GM21619 (cell line): ENCODE measurements around the gene GALNT9.

ENCODE experiments used
- ATAC-seq: cut with Tn5 transposase; IDR thresholded peaks from one replicate; pipeline ENCODE4 v1.9.1; 2021; ENCODE audit not compliant: unreplicated experiment

Gene GALNT9

DNA sequence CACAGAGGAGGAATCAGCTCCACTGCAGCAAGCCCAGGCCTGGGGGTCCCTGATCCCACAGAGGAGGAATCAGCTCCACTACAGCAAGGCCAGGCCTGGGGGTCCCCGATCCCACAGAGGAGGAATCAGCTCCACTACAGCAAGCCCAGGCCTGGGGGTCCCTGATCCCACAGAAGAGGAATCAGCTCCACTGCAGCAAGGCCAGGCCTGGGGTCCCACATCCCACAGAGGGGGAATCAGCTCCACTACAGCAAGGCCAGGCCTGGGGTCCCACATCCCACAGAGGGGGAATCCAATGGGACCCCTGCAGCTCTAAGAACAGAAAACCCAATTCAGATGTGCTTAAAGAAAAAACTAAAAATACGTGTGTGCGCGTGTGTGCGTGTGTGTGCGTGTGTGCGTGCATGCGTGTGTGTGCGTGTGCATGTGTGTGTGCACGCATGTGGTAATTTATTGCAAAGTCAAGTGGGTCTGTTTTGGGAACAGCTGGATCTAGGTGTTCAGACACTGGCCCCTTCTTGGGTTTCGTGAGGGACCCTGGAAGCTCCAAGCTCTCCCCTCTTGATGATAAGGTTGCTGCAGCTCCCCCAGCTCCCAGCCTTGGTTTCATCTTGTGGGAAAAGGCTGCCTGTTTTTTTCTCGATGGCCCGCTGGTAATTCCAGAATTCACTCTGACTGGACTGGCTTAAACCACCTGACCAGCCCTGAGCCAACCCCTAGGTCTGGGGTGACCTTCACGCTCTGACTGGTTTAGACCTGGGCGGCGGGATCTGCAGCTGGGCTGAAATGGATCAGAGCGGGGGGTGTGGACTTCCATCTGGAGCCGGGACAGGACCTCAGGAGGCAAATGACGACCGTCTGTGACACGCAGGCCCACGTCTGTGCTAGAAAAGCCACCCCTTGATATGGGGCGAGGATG, 47.1 kb downstream of the GALNT9 start:
- no peak for ATAC-seq

DNA sequence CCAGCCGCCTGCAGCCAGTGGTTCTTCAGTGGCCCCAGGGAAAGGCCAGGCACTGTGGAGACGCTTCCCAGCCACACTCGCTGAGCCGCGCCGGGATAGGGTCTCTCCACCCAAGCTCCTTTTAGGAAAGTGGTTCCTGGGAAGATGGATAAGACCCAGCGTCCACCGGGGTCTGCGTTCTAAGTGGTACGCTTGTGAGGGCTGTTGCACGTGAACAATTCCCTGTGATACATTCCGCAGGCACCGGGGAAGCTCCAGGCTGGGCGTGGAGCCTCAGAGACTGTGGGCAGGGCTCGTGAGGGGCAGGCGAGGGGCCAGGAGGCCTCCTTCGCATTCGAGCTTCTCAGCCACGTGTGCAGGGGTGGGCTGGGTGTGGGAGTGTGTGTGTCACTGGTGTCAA, 48.4 kb downstream of the GALNT9 start:
- ATAC-seq = no peak

DNA sequence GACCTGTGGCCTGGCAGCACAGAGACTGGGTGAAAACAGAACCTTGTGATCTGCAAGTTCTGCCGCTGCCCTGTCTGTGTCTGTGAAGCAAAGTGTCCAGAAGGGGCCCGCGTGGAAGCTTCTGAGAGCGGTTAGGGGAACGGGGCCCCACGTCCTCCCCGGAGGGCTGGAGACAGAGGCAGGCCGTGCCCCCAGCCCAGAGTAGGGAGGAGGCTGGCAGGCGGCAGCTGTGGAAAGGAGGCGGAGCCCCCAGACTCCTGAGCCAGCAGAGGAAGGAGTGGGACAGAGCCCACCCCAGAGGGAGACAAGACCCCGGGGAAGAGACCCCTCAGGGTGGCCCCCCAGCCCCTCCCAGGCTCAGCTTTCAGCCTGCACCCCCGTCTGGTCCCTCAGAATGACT, 49.0 kb downstream of the GALNT9 start:
- no peak for ATAC-seq

DNA sequence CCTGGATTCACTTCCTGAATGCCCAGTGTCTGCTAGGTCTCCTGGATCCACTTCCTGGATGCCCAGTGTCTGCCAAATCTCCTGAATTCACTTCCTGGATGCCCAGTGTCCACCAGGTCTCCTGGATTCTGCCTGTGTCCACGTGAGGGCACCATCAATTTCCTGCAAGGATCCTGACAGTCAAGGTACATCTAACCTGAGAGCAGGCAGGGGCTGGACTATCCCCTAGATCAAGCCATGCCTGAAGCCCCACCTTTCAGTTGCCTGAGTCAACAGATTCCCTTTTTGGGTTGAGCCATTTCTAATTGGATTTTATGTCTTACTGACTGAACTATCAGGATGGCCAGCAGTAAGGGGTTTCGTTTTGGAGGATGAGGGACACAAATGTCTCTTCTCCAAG, 49.5 kb downstream of the GALNT9 start:
- no peak for ATAC-seq

DNA sequence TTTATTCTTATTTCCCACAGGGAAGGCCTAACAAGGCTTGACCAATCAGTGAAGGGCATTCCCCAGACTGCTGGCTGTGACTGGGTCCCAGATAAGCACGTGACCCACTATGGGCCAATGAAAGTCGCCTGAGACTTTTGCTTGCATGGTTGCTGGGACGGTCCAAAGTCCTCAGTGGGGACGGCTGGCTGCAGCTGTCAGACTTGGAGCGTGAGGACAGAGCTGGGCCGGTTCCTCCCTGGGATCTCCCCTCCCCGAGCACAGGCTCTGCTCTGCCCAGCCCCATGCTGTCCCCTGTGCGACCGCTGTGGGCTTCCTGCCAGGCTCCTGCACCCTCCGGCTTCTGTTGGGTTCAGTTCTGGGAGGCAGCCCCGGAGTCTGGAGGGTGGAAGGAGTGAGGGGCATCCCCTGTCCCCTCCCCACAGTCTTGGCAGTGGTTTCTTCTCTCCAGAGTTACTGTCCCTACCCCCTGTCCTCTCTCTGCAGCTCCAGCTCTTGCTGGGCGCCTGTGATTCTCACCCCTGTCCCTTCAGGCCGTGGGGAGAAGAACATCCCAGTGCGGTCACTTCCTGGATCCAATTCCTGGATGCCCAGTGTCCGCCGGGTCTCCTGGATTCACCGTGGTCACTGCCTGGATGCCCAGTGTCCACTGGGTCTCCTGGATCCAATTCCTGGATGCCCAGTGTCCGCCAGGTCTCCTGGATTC, 50.1 kb downstream of the GALNT9 start:
- no peak for ATAC-seq

DNA sequence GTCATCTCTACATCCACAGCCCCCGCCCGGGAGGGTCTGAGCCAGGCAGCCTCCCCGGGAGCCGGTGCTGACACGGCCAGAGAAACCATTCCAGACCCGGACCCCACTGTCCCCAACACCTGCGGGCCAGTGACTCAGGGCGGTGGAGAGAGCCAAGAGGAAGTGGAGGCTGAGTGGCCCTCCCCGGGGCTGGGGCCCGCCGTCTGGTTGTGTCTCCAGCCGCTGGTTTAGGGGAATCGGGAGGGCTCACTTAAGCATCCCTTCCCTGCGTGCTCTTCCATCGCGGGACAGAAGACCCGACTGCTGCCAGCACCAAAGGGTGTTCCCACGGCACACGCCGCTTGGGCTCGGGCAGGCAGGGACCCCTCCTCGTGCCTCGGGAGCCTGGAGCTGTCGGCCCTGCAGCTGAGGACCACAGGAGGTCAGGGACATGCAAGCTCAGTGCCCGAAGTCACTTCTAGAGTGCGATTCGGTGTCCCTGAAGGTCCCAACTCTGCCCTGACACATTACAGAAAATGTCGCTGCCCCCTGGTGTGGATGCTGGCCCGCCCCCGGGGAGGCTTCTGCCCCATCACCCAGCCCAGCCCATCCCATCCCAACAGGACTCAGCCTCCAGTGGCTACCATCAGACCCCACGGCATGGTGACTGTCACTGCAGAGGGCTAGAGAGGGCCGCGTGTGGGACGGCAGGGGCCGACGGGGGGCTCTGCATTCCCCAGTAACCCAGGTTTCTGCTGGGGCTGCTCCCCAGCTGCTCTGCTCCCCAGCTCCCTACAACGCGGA, 50.8 kb downstream of the GALNT9 start:
- ATAC-seq = no peak

DNA sequence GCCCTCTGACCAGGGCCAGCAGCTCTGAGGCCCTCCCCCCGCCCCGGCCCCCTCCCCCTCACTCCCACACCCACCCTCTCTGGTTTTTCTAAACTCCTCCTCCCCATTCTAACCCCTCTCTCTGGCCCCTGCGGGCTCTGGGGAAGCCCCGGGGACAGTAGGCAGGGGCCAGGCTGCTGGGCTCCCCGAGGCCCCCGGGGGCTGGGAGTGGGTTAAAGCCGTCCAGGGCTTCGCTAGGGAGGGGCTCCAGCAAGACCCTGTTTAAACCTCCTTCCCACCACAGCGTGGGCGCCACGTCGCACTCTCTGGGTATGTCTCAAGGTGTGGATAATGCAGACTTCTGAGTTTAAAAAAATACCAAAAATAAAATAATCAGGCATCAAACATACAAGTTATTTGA, 51.4 kb downstream of the GALNT9 start:
- ATAC-seq = no peak

DNA sequence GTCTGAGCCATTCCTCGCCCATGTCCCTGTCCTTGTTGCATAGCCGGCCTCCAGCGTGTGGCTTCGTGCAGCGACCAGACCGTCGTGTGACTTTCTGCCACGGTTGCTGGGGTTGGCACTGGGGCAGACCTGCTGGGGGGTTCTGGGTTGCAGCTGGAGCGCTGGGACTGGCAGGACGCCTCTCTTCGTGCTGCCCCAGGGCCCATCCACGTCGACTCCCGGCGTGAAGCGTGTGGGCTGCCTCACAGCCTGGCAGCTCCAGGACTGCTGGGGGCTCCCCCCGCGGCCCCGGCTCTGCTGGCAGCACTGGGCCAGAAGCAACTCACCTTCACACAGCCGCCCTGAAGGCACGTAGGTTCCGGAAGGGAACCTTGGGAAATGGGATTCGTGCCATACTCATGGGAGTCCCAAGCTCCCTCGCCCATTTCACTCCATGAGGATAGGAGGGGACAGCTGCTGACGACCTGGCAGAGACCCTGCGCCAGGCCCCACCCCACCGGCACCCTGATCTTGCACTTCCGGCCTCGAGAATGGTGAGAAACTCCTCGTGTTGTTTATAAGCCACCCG, 51.9 kb downstream of the GALNT9 start:
- no peak for ATAC-seq

DNA sequence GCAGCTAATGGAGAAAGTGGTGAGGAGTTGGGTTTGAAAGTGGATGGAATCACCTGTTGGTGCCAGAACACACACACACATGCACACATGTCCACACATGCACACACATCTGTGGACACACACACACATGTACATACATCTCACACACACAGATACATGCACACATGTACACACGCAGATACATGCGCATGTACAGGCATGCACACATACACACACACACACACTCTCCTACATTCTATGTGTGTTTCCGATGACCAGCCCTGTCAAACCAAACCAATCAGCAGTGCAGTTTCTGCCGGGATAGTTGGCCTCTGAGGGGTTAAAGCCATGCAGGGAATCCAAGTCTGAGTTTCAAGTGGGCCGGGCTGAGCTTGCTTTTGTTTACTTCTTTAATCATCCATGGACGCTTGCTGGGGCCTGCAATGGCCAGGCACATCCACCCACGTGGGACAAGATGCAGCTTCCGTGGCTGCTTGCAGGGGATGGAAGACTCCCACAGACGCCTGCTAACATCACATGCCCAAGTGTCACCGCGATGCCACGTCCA, 52.5 kb downstream of the GALNT9 start:
- no peak for ATAC-seq

DNA sequence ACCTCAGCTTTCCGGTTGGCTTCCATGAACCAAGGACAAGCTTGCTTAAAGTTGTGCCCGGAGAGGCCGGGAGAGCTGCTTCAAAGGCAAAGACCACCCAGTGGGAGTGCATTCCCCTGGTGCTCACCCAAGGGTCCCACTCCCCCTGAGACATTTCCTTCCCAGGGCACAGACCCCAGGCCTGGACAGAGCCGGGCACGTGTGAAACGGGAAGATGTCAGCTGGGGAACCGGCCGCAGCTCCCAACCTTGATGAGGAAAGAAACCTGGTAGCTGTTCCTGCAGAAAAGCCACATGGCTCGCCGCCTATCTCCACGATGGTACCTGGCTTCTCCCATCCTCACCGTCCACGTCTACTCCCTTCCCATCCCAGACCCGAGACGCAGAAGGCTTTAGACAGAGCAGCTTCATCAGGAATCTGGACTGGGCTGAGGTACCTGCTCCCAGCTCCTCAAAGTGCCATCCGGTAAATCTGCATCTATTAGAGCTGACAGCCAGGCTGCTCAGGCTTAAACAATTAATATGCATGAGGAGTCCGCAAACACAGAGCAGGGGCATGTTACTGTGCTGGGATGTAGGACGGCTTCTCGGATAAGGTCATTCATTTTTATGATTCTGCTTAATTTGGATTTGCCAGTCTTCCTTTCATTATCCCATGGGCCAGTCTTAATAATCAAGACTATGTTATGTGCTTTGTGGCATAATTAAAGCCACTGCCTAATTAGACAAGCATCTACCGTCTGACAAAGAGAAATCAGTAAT, 53.1 kb downstream of the GALNT9 start:
- no peak for ATAC-seq

DNA sequence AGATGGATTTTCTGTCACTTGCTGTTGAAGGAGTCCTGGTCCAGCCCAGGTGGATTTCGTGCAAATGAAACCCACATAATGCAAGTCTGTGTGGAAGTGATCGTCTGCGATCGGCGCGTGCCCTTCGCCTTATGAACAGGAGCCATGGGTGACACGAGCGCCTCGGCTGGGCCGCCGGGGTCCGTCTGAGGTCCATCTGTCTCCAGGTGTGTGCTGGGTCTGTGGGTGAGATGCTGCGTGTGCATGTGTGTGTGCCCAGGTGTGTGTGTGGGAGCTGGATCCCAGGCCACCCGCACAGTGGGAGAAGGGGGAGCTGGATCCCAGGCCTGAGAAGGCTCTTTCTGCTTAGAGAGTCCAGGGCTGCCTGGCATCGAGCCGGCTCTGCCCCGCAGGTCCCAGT, 53.8 kb downstream of the GALNT9 start:
- ATAC-seq = no peak

DNA sequence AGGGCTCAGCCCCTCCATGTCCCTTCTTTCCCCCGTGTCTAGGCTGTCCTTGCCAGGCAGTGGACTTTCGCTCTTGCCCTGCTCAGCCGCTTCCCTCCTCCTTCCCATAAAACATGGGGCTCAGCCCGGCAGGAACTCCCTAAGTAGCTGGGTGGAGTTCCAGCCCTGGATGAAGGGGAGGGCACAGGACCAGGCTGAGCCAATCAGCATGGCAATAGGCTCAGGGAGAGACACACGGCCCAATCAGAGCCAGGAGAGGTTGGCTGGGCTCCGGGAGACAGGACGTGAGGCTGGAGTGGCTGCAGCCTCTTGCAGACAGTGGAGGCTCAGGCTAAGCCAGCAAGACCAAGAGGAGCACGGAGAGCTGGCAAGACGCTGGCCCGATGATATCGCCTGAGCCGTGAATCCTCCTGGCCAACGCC, 54.3 kb downstream of the GALNT9 start:
- ATAC-seq = no peak

DNA sequence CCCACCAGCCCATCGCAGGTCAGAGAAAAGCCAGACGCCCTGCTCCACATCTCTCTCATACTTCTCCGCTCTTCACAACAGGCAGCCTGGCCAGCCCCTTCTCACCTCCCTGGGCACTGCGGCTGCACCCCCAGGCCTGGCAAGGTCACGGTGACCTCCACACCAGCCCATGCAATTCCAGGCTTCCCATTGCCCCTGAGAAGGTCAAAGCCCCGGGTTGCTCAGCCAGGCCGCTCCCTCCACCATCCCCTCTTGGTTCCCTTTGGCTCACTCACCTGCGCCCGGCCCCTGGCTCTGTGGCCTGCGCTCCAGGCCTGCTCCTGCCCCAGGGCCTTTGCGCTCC, 55.4 kb downstream of the GALNT9 start:
- ATAC-seq = no peak

DNA sequence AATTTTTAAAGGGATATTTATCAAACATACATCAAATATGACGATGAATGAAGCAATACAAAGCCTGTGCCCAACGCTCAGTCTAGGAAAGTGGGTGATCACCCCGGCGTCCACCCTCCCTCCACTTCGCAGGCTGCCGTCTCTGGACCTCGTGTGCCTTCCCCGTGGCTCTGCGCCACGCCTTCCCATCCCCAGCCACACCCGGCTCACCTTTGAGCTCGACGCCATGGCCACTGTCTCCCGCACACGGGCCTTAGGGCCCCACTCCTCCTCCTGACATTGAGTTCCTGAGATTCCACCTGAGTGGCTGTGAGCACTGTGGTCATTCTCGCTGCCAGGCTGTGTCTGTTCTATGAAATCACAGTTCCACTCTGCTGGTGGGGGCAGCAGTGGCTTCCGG, 56.7 kb downstream of the GALNT9 start:
- ATAC-seq = no peak

DNA sequence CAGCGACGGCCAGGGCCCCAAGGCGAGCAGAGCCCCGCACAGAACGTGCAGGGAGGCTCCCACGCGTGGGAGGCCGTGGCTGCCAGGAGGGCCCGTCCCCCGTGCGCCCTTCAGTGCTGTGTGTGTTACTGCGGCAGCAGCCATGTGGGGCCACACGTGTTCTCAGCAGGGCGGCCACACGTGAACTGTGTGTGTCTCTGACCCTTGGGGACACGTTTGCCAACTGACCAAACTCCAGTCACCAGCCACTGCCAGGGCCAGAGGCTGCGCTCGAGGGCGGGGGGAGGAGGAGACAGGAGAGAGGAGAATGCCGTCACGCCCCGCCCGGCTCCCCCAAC, 57.7 kb downstream of the GALNT9 start:
- no peak for ATAC-seq

DNA sequence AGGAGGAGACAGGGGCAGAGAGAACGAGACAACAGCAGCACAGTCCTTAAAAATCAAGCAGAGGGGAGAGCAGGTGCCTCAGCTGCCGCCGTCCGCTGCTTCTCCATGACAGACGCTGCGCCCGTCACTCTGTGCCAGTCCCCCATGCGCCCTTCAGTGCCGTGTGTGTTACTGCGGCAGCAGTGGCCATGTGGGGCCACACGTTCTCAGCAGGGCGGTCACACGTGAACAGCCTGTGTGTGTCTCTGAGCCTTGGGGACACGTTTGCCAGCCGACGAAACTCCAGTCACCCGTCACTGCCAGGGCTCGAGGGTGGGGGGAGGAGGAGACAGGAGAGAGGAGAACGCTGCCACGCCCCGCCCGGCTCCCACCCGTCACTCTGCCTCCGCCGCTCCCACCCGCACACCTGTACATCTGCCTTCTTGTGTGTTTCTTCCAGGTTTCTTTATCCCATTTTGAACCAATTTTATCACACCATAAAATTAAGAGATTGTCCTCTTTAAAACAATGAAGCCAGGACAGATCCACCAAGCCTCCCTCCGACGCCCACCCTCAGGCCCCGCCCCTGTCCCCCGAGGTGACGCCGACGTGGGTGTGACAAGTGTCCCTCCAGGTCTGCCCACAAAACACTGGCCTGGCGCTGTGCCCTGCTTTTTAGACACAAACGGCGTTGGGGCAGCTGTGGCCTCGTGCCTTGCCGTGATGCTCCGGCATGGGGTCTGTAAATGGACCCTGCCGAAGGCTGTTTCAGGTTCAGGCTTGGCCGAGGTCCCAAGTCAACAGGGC, 58.2 kb downstream of the GALNT9 start:
- ATAC-seq = no peak

DNA sequence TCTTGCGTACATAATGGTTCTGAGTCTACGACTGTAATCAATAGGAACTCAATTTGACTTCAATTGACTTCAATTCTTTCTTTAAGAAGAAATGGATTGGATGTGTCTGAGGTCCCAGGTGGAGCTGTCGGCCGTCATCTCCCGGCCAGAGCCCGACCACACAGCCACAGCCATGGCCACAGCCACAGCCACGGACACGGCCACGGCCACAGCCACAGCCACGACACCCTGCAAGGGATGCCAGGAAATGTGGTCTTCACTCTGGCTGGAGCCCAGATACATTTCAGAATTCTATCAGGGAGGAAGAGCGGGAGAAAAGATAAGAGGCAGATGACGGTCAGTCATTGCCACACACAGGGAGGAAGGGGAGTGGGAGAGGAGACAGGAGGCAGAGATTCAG, 58.9 kb downstream of the GALNT9 start:
- ATAC-seq = no peak

DNA sequence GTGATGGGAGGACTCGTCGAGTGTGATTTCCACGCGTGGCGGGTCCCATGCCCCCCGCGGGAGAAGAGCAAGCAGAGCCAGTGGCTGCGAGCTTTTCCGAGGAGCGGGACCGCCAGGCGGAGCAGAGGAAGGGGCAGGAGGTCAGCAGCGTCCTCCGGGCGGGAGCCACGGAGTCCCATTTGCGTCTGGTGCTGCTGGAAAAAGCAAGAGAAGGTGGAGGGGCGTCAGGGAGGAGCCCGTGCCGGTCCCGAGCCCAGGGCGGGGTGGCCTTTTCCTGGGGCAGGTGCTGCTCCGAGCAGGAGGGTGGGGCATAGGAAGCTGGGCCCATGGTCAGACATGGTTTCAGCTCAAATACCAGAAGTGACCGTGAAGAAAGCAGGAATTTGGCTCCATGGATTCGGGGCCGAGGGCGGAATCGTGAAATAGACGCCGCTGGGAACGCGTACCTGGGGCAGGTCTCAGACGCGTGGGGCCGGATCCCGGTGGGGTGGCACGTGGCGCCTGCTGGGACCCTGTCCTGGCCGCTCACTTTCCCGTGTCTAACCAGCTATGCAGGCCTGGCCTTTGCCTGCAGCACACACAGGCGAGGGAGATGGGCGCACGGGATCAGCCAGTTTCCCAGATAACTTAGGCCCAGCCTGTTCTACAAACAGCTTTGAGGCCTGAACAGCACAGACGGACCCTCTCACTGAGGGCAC, 60.0 kb downstream of the GALNT9 start:
- no peak for ATAC-seq

DNA sequence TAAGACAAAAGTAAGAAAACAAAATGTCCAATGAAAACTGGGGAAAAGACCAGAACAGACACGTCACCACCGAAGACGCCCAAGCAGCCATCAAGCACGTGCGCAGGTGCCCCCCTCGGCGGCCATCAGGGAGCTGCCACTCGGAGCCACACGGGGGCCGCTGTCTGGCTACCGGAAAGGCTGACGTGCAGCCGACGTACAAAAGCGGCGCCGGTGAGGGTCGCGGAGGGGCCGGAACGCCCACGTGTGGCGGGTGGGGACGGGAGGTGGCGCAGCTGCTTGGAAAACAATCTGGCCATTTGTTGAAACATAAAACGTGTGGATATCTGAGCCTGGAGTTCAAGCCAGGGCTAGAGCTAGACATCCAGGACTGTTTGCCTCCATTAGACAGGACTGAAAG, 60.7 kb downstream of the GALNT9 start:
- ATAC-seq = no peak
